CD4-positive, alpha-beta T cell treated with Interleukin-6 for 4 hours (primary cell): ENCODE data around the gene PSMD8.

Experiments used
- DNase-seq: peaks from one replicate; pipeline ENCODE4 v3.0.0-alpha.2; 2020; ENCODE audit warnings: mixed read lengths

Gene PSMD8

GRCh38 chr19:38412961-38413360, 38.6 kb downstream of the PSMD8 start:
- no peak for DNase-seq

GRCh38 chr19:38413416-38413815, 39.0 kb downstream of the PSMD8 start:
- DNase-seq: no peak

DNA sequence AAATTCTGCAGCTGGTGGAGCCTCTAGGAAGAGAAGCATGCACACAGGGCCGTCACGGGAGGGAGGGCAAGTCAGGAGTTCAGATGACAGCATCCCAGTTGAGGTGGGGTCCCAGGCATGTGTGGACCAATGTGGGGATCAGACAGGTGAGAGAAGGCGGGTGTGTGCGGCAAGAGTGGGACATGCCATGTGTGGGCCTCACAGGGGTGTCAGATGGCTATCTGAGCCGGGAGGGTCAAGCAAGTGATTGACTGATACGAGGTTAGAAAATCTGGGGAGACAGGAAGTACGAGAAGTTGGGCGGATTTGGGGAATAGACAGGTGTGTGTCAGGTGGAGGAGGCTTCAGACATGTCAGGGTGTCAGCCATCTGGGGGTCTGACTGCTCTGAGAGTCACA, 42.8 kb downstream of the PSMD8 start:
- DNase-seq: no peak

DNA sequence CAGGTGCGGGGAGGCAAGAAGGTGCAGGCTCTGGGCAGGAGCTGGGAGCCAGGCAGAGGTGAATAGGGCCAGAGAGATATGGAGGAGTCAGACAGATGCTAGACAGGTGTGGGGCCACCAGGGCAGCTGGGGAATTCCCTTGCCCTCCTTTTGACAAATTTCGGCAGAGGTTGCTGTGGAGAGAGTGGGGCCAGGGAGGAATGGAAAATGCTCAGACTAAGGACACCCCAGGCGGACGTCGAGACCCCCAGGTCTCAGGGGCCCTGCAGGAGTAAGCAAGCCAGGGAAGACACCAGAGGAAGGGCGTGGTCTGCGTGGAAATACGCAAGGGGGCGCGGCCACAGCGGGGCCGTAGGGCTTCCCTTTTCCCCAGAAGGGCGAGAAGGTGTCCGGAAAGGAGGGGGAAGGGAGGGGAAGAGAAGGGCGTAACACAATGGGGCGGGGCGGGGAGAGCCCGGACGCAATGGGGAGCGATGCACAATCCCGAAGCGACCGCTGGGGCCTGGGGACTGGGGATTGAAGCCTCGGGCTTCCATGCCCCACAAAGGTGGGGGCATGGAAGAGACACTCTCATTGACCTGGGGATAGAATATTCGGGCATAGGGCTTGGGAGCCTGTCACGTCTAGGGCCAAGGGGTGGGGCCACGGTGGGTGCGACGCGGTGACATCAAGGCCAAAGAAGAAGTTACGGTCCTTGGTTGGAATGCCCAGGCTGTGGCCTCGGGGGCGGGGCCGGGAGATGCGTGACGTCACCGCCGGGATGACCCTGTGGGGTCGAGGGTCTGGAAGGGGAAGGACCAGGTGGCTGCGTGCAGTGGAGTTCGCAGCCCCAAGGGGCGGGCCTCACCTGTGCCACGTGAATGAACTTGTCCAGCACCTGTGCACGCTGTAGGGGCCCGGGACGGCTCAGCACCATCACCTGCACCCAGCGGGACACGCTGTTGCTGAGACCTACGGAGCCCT, 43.5 kb downstream of the PSMD8 start:
- peak; percentile 74 for DNase-seq

DNA sequence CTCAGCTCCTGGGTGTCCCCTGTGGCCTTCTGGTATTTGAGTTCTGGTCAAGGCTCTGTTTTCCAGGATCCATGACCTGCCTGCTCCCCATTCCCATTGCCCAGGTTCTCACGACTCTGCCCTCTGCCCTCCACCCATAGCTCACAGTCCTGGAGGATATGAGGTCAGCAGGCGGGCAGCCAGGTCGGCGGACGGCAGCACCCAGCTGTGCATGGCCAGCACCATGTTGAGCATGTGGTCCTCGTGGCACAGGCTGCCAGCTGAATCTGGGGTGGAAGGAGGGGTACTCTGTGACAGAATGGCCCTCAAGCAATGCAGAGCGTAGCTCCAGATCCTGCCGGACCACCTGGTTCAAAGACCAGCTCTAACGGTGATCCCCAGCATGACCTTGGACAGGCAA, 46.6 kb downstream of the PSMD8 start:
- no peak for DNase-seq

GRCh38 chr19:38421856-38422255, 47.5 kb downstream of the PSMD8 start:
- DNase-seq: no peak

DNA sequence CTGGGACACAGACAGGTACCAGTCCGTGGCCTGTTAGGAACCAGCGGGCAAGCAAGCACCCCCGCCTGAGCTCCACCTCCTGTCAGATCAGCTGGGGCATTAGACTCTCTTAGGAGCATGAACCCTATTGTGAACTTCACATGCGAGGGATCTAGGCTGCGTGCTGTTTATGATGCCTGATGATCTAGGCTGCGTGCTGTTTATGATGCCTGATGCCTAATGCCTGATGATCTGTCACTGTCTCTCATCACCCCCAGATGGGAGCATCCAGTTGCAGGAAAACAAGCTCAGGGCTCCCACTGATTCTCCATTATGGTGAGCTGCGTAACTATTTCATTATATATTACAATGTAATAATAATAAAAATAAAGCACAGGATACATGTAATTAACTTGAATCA, 48.1 kb downstream of the PSMD8 start:
- DNase-seq: no peak

- DNase-seq: no peak
Observed at GRCh38 chr19:38424272-38424671, 49.9 kb downstream of the PSMD8 start.

GRCh38 chr19:38425222-38425809, 50.9 kb downstream of the PSMD8 start:
- no peak for DNase-seq

- DNase-seq: peak; percentile 39
Observed at GRCh38 chr19:38425810-38426466, 51.6 kb downstream of the PSMD8 start, which contains the start of gene RASGRP4. RASGRP4 (minus strand) TSS chr19:38426219; CDS start chr19:38426091, 128 bp downstream.

DNA sequence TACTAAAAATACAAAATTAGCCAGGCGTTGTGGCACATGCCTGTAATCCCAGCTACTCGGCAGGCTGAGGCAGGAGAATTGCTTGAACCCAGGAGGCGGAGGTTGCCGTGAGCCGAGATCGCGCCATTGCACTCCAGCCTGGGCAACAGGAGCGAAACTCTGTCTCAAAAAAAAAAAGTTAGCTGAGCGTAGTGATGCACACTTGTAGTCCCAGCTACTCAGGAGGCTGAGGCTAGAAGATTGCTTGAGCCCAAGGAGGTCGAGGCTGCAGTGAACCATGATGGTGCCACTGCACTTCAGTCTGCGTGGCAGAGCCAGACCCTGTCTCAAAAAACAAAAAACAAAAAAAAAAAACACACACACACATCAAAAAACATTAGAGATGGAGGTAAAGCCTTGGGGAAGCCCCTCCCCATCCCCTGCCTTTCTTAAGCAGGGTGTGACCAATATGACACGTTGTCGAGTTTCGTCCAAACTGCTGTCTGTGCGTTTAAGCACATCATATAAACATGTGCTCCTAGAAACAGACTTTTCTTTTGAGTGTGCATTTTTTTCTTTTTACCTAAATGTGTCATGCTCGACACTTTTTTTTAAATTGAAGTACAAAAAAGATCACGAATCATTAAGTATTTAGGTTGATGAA, 52.8 kb downstream of the PSMD8 start:
- peak; percentile 34 for DNase-seq

GRCh38 chr19:38429055-38429810, 54.9 kb downstream of the PSMD8 start:
- no peak for DNase-seq

DNA sequence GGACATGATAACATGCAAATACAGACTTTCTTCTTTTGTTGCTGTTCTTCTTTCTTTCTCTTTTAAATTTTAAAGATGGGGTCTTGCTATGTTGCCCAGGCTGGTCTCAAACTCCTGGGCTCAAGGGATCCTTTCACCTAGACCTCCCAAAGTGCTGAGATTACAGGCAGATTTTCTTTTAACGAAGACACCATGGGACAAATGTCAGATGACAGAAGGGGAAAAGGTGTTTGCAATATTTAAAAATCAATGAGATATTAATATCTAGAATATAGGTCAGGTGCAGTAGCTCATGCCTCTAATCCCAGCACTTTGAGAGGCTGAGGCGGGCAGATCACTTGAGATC, 55.4 kb downstream of the PSMD8 start:
- no peak for DNase-seq

DNA sequence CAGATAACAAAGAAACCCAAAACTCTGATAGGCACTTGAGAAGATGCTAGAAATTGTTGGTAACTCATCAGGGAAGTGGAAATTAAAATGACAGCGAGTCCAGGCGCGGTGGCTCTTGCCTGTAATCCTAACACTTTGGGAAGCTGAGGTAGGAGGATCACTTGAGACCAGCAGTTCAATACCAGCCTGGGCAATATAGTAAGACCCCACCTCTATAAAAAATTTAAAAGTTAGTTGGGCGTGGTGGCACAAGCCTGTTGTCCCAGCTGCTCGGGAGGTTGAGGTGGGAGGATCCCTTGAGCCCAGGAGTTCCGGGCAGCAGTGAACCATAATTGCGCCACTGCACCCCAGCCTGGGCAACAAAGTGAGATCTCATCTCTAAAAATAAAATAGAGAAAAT, 56.6 kb downstream of the PSMD8 start:
- no peak for DNase-seq

DNA sequence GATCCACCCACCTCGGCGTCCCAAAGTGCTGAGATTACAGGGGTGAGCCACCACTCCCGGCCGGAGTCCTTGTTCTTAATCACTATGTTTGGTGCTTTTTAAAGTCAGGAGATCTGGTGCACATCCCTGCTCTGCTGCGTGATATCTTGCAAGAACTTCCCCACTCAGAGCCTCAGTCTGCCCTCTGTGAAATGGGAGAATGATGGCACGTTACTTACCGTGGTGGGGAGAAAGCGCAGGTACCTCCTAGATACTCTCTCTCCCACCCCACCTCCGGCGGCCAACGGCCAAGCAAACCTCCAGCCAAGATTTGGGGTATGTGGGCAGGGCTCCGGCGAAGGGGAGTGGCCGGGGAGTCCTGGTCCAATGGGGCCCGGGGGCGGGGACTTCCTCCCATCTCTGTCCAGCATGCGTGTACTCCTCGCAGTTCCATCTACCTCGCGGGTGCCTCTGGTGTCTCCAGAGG, 58.9 kb downstream of the PSMD8 start, which contains the start of gene RYR1:
TSS of gene RYR1 (plus strand) at position 424 of the 466 bp plus-strand sequence. CDS start 139 bp downstream, outside the sequence.
- DNase-seq: peak; percentile 61
